Activated CD4-positive, alpha-beta T cell treated with anti-CD3 and anti-CD28 coated beads, Interleukin-2, amount 50 U/mL, for 48 hours (primary cell): ENCODE results near the gene MYO7B.
A peak's percentile ranks its signal among the peaks of the same experiment; 100 is the strongest.
"Not testable (repeated sequence)": the region's sequence is repeated elsewhere in the genome, so short reads cannot be mapped to it uniquely, and the experiment has no call there.

Source experiments
- DNase-seq, 2 experiments: peaks; one replicate each; pipeline ENCODE4 v3.0.0-alpha.2; 2020

MYO7B gene

DNA sequence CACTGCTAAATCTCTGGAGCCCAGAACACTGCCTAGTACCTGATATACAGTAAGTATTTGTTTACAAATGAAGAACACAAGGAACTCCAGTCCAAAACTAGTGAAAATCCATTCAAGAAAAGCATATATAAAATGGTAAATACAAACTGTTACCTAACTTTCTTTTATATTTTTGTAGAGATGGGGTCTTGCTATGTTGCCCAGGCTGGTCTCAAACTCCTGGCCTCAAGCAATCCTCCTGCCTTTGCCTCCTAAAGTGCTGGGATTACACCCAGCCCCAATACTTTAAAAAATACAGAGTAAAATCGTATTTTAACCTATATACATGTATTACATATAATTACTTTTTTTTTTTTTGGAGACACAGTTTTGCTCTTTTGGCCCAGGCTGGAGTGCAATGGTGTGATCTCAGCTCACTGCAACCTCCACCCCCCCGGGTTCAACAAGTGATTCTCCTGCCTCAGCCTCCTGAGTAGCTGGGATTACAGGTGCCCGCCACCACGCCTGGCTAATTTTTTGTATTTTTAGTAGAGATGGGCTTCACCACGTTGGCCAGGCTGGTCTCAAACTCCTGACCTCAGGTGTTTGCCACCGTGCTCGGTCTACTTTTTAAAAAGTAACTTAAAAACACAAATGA lies 11.2 kb upstream of the MYO7B start:
- not testable (repeated sequence) for DNase-seq

DNA sequence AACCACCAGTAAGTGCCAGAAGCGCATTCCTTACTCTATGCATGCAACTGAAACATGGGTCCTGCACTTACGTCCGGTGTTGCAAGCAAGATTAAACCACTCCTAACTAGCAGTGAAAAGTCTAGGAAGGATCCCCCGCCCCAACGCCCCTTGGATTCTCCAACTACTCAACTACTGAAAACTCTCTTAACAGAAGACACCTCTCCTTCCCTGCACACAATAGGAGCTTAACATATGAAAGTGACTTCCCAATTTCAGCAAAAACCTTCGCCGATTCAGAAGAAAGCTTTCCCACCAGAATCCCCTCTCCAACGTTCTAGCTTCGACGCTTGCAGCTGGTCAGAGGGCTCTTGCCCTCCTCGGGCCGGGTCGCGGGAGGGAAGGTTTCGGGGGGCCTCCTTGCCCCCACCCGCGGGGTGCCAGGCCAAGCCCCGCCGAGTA lies 9.8 kb upstream of the MYO7B start:
- DNase-seq = peak in 1 of 2 experiments; percentile 21

DNA sequence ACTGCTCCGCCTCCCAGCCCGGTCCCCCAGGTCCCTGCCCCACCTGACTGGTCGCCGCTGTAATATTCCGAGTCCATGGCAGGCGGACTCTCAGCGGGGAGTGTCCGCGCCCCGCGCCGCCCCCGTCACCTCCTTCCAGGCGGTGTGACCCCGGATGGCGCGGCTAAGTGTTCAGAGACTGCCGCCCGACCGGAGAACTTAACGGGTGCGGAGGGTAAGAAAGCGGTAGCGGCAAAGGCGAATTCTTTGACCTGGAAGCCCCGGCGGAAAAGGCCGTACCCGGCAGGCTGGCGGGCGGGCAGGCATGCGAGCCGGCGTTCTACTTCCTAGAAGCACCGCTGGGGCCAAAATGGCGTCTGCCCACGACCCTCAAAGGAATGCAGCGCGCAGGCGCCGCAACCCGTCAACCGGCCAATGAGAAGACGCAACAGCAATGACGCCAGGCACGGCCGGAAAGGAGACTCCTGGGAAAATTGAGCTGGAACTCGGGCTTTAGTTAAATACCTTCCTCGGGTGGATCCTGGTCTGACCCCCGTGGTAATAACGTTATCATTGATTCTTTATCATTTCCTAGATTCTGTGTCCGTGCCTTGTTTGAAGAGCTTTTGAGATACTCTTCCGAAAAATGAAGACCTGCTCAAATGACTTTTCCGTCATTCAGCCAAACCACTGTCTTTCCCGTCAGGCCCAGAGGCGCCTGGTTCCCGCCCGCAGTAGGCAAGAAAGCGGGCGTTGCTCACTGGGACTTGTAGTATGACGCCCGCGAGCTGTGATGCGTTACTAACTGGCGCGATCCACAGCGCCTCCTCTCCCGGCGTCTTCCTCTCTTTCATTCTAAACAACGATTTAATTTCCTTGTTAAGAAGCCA lies 9.1 kb upstream of the MYO7B start, which contains the start of gene IWS1:
TSS of gene IWS1 (minus strand) at position 358 of the 869 bp plus-strand sequence. CDS start at position 77, 281 bp downstream.
- DNase-seq = peak; percentile 91 to 94

DNA sequence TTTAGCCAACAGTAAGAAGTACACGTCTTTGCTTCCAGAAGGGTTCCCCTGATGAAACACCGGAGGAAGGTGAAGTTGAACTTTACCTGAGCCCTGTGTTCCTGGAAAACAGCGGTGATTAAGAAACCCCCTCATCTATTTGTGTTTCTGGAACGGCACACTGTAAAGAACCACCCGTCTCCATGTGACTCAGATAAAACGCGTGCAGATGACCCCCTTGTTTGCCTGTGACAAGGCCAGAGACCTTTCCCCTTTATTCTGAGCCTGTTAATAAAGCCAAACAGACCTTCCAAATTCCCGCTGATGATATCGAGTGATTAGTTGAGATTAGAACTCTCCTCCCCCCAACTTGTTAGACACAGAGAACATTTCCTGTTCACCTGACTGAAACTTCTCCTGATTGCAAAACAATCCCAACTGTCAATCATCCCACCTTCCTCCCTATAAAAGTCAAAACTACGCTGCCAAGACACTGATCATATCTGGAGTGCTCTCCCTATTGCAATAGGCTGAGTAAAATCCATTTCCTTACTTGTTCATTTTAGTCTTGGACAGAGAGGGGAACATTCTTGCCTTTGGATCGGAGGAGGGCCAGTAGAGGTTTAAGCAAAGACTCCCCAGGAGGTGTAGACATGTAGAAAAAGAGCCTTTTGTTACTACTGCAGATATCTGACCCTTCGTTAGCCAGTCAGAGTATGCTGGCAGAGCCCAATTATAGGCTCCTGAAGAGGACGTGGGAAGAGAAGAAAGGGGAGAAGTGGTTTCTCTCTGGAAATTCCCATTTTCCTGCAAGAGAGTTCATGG lies 8.3 kb upstream of the MYO7B start:
- DNase-seq = no peak

DNA sequence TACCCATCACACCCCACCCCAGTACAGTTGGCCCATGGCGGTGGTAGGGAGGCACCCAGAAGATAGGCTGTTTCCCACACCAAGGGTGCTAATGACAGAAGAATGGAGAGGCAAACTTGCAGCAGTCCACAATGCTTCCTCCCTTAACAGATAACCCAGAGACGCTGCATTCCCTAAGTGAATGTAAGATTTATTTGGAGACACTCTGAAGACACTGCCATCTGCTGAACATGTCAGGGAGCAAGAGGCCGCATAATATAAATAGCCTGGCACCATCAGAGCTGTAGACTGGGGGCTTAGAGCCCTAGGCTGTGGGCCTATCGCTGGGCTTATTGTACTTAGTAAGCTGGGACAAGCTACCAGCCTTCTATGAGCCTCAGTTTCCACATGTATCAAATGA lies 7.0 kb upstream of the MYO7B start:
- DNase-seq = no peak

DNA sequence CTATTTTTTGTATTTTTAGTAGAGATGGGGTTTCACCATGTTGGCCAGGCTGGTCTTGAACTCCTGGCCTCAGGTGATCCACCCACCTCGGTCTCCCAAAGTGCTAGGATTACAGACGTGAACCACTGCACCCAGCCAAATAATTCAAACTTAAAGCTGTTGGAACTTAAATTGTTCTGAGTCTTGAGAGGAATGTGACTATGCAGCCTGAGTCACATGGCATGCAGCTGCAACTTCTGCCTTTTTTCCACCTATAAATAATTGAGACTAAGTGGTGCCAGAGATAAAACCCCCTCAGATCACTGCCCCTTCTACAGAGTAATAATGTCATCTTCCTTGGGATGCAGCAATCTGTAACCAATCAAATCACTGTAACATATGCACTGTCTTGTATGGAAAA lies 6.1 kb upstream of the MYO7B start:
- not testable (repeated sequence) for DNase-seq

DNA sequence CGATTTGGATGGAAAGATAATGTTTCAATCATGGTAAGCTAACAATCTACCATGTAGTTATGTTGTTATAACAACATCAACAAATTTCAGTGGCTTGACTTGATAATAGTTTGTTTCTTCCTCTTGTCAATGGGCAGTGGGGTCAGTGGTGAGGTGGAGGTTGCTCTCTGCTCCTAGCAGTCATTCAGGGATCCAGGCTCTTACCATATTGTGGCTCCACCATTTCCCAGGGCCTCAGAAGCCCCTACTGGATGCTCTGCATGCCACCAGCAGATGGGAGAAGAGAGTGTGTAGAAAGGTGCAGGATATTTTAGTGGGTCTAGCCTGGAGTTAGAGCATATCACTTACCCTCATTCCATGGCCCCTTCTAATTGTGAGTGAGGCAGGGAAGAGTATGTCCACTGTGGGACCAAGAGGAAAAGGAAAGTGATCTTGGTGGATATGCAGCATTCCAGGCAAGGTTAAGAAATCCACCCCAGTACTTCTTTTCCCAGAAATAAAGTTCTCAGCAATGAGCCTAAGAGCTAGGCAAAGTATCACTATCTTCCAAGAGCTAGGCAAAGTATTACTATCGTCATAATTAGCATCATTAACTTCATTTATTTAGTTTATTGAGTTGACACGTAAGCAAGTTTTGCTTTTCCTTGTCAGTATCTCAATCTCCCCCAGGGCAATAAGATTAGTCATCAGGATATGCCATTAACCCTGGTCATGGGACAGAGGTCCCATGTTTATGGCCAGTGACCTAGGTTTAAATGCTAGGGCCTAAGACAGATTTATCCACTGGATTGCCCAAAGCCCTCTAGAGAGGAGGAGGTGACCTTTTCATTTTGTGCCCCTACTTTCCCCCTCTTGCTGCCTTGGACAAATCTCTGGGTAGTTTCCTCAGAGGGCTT lies 5.0 kb upstream of the MYO7B start:
- no peak for DNase-seq

DNA sequence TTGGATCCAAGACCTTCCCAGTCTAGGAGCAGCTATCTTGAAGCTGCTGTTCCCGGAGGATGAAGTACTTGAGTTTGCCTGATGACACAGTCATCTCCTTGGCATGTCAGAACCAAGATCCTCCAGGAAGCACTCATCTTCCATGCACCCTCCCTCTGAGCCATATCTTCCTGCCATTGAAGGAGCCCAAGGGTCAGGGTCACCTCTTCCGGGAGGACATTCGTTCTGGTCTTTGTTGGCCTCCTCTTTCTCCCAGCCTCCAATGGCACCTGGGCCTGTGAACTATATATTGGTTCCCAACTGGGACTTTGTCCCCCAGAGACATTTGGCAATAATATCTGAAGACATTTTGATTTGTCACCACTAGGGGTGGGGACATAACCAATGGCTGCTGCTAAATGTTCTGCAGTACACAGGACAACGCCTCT lies 4.2 kb upstream of the MYO7B start:
- DNase-seq = no peak

DNA sequence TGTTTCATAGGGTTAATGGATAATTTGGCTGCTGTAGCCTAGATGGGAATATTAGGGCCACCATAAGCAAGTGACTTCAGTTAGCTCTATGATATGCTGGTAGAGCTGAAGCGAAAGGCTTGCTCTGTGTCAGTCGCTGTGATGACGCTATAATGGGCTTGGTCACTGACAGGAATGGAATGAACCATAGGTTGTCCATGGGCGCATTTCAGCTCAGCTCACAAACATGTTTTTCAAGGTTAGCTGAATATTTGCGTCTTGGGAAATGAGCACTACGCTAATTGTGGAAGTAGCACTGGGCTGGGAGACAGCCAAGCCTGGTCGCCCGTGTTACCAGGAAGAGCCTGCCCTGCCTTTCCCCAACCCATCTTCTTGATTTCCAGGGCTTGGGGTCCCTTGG lies 3.2 kb upstream of the MYO7B start:
- DNase-seq = no peak

DNA sequence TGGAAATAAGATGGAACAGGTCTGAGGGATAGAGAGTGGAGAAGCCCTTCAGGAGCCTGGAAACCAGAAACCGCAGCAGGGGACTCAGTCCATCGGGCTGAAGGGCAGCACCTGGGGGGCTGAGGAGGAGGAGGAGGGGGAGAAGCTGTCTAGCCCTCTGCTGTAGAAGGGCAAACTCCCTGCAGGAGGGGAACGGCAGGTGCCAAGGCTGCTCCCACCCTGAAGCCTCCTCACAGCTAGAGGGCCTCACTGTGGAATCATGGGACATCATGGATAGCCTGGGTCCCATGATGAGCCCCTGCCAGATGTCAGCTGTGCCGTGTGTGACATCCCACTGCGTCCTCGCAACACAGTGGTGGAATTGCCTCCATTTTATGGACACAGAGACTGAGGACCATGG lies 435 bp downstream of the MYO7B start:
- DNase-seq = no peak

DNA sequence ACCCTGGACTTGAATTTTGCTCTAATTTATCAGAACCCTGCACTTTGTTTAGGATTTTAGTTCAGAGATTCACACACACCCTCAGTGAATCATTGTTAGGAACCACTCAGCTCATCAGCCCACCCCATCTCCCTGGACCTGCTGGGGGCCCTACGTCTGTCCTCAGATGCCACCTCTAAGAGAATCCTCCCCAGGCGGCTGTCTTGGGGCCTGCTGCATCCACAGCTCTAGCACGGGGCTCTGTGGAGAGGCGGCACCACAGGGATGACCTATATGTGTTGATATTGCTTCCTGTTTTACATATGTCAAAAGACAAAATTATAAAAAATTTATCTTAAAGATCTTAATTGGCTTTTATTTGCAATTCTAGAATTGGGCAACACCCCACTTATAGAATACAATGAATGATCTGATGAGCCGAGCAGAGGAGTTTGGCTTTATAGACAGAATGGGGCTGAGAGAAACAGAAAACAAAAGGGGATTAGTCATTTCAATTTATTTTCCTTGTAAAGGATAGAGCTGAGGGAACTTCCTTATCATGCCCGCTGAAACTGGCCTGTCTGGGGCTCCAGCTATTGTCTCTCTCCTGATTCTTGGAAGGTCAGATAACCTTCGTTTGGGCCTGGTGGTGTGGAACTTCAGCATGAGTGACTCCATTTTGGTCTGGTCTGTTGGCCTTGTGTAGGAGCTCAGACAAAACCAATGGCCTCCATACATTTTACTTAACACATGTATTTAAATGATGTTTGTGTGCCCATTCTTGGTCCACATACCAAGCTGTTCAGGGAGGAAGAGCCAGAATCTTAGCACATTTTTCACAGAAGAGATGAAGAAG lies 1.4 kb downstream of the MYO7B start:
- no peak for DNase-seq

DNA sequence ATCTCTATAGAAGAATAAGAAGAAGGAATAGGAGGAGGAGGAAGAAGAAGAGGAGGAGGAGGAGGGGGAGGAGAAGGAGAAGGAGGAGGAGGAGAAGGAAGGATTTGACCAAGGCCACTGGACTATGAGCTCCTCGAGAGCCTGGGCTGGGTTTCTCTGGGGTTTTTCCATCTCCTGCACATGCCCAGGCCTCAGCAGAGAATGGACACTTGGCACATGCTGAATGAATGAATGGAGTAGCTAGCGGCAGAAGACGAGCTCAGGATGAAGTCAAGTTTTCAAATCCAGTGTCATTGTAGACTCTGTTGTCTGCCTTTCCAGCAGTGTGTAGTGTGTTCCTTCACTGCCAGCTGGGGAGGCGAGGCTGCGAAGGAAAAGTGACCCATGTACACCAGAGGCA lies 2.2 kb downstream of the MYO7B start:
- DNase-seq = no peak

DNA sequence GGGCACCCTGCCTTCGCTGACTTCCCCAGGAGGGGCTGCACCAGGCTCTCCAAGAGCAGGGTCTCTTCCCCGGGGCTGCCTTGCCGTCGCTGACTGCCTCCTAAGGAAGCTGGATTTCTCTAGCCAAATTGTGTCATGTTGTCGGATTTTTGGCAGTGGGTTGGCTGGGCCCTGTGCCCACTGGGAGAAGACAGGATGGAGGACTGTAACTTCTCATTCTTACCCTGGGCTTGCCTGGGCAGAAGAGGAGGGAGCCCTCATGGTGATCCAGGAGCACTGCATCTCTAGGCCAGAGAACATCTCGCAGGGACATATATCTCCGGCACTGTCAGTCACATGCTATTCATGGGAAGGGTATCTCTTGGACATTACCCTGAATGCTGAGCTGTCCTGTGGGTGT lies 6.3 kb downstream of the MYO7B start:
- DNase-seq = no peak

DNA sequence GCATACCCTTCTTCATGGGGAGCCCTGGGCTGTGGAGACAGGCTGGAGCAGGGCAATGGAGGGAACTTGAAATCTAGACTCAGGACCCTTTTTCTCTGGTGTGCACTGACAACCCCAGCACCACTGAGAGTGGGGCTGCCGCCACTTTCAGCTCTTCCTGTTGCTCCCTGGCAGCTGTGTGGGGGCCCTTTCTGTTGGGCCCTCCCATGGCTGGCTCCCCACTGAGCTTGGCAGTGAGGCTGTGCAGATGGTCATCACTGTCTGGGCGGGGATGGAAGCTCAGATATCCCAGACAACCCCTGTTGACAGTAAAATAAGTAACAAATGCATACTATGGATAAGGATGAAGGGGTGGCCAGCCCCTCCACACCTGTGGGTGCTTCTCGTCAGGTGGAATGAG lies 6.7 kb downstream of the MYO7B start:
- no peak for DNase-seq

DNA sequence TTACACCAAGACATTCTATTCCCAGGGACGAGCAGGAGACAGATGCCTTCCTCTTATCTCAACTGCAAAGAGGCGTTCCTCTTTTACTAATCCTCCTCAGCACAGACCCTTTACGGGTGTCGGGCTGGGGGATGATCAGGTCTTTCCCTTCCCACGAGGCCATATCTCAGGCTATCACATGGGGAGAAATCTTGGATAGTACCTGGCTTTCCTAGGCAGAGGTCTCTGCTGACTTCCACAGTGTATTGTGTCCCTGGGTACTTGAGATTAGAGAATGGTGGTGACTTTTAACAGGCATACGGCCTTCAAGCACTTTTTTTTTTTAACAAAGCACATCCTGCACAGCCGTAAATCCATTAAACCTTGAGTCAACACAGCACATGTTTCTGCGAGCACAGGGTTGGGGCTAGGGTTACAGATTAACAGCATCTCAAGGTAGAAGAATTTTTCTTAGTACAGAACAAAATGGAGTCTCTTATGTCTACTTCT lies 7.6 kb downstream of the MYO7B start:
- DNase-seq = not testable (repeated sequence)

DNA sequence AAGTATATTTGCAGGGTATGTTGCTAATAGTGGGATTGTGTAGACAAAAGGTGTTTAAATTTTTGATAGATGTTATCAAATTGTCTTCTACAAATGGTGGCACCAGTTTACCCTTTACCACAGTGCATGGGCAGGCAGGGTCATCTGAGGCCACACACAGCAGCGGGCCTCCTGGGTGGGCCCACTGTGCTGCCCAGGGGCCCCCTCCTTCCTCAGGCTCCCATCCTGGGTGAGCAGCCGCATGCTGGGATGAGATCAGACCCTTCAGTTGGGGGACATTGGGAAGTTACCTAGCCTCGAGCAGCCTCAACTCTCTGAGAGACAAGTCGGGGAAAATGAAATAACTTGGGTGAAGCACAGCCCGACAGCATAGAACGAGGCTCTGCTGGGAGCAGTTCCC lies 9.7 kb downstream of the MYO7B start:
- DNase-seq = no peak

DNA sequence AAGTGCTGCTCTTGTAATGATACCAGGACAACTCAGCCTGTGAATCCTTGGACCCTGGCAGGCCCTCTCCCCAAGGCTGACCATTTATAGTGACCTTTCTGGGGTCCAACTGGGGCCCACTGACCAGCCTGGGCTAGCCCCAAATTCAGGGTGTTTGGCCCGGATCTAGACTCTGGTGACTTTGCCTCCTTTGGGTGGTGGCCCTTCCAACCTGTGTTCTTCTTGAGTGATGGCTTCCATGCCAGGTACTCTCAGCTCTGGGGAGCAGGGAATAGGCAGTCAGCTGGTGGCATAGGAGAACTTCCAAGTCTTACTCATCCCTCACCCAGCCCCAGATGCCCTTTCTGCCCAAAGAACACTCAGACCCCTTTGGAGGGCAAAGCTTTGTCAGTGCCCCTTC lies 10.3 kb downstream of the MYO7B start:
- DNase-seq = no peak

DNA sequence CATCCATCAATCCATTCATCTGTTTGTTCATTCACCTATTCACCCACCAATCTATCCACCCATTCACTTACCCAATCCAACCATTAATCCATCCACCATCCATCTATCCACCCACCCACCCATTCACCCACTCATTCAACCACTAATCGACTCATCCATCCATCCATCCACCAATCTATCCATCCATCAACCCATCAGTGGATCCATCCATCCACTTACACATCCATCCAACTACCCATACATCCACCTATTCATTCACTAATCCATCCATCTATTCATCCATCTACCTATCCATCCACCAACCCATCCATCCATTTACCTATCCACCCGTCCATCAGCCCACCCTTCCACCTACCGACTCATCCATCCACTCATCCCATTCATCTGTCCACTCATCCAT lies 11.3 kb downstream of the MYO7B start:
- DNase-seq = no peak

DNA sequence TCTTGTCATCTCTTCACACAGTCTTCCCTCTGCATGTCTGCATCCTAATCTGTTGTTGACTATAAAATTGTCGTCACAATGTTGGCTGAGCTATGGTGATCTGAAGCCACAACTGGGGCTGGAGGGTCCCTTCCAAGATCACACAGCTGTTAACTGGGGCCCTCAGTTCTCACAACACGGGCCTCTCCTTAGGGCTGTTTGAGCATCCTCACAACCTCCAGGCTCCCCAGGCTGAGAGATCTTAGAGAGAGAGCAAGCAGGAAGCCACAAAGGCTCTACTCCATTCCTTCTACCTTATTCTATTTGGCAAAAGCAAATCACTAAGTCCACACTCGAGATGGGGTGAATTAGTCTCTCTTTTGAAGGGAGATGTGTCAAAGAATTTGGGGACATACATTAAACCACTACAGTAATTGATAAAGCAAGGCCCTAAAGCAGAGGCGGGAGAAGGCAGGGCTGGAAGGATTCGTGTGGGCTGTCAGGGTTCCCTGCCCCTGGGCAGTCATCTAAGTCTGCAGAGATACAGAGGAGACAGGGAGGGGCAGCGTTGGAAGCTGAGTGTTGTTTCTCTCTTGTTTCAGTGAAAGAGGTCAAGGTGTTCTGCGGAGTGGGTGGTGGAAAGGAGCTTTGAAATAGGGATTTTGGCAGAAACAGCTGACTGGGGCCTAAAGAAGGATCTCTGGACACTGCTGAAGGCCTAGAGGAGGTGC lies 15.9 kb downstream of the MYO7B start:
- no peak for DNase-seq

DNA sequence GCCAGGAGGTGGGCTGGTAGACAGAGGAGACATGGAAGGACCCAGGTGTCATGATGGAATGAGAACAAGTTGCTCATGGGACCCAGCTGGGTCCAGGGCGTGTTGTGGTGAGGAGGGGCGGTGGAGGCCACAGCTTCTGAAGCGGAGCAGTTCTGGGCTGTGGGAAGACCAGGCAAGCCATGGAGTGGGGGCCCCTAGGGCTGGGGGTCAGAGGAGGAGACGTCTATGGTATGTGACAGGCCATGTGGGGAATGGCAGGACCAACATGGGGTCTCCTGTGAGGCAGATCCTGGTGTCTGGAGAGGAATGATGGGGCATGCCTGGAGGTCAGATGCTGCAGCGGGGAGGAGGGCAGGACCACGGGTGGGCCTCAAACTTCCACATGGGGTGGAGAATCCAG lies 16.9 kb downstream of the MYO7B start:
- no peak for DNase-seq

DNA sequence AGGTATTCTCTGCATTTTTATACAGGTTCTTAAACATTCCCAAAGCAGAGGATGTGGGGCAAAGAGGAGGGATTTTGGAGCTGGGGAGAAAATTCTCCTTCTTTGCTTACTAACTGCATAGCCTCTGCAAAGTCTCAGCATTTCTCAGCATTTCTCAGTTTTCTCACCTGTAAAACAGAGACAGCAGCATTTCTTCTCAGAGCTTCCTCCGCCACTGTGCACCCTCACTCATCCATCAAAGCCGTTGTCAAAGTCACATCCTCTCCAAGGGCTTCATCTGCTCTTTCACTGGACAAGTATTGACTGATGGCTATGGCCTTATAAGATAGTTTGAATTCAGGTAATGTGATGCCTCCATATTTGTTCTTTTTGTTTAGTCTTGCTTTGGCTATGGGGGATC lies 17.4 kb downstream of the MYO7B start:
- no peak for DNase-seq
